ENCODE results near the gene LPAR1. TPM values are rescaled to one million over a fixed set of nuclear protein-coding genes. Genes with fewer than 3 reads are reported as not detected.

The LPAR1 gene
- total and polyA plus RNA-seq, 10 of the 15 experiments (the other 5 are each of a cell fraction or from before 2014, with no cell fraction given) = 3.3 to 12.9 (median 8.4) TPM

DNA sequence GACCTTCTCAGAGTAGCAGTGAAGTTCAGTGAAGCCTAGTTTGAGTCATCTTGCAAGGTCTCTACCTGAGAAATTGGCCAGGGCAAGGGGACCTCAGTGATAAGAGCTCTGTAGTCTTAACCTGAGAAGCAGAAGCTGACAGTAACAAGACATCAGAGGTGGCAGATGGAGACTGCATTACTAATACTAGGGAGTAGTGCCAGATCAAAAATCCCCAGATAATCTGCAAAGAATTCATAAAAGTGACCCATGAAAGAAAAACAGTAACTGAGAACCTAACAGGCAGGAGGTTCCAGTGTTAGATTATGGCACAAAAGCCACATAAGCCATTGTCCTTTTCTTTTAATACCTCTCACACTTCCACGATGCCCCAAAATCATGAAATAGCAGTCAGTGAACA lies 194.1 kb downstream of the LPAR1 start (continued):
- no peak for TF ChIP-seq ZZZ3 (IDR thresholded peaks at IDR 0.05; ENCODE audit: control insufficient read depth, insufficient read length, low read depth)
- no peak for TF ChIP-seq JUND (IDR thresholded peaks at IDR 0.05; ENCODE audit: low read depth, low read length)
- TF ChIP-seq GATAD2B (conservative IDR thresholded peaks at IDR 0.05; ENCODE audit: low read depth) = no peak
- TF ChIP-seq KAT2A (conservative IDR thresholded peaks at IDR 0.05; ENCODE audit: control insufficient read depth, low read depth, low read length) = no peak
- no peak for TF ChIP-seq EP300 (IDR thresholded peaks at IDR 0.05; ENCODE audit: borderline replicate concordance in 1 of 2, control insufficient read depth in 1 of 2, low read depth in 2 of 2, low read length in 2 of 2)
- TF ChIP-seq POLR2A (IDR thresholded peaks at IDR 0.05; ENCODE audit: low read depth, low read length) = no peak
- no peak for TF ChIP-seq CREB1 (IDR thresholded peaks at IDR 0.05; ENCODE audit: low read depth)

DNA sequence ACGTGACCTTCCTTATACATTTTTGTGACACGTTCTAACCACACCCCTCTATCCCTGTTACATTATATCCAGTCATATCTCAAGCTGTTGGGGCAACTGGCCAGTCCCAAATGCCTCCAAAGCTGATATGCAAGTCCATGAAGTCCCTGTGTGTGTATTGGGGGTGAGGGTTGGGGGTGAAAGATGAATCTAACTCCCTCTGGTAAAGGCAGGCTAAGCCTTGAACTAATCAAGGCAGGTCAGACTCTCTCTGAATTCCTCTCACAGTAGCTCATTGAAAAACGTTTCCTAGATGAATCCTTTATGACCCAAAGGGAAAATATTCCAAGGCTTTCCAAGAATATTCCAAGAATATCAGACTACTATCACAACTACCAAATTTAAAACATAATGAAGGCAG lies 195.3 kb downstream of the LPAR1 start:
- no peak overlapping the region for H3K9ac ChIP-seq (ENCODE audit: control insufficient read depth, insufficient read depth, low read length)
- ChIA-PET POLR2A (no interaction called here), SMC1A (ENCODE audit: uncharacterized antibody, unreplicated experiment) (interaction anchor here (1.1 to 1.4 kb wide), 4 partner anchors 13 to 32 kb away, joined by 3 read pairs; no protein-coding TSS in a partner anchor), CTCF (interaction anchor here (1.5 kb wide), 2 partner anchors 32 to 99 kb away, joined by 4 read pairs; no protein-coding TSS in a partner anchor), RAD21 (ENCODE audit: unreplicated experiment) (no interaction called here)
- H2AFZ ChIP-seq (ENCODE audit: control insufficient read depth, low read depth, low read length) = no peak overlapping the region
- no peak overlapping the region for H3K27ac ChIP-seq (ENCODE audit: control insufficient read depth, insufficient read depth)
- H4K20me1 ChIP-seq (ENCODE audit: control insufficient read depth, insufficient read depth) = no peaks in the 10 kb centered on the region
- no peak overlapping the region for H3K4me2 ChIP-seq (ENCODE audit: control insufficient read depth, insufficient read depth)
- no peaks in the 10 kb centered on the region for H3K27me3 ChIP-seq (replicated peaks in 1 of 2; ENCODE audit: control insufficient read depth in 2 of 2, insufficient read depth in 2 of 2, low read length in 1 of 2)
- H3K9me3 ChIP-seq (replicated peaks; ENCODE audit: control insufficient read depth, insufficient read depth, low read length) = no peaks in the 10 kb centered on the region
- in situ Hi-C loops (cut with MboI) = no loop called here
- intact Hi-C loops (cut with micrococcal nuclease; ENCODE audit: unreplicated experiment) = no loop called here
- H3K79me2 ChIP-seq (ENCODE audit: control insufficient read depth, insufficient read depth, low read length) = no peaks in the 10 kb centered on the region
- H3K36me3 ChIP-seq (ENCODE audit: control insufficient read depth in 2 of 2, insufficient read depth in 2 of 2, low read length in 1 of 2) = no peaks in the 10 kb centered on the region
- DNase-seq (ENCODE audit: low read depth, low spot score) = no peak
- no peak for ATAC-seq
- H3K4me3 ChIP-seq = no peak overlapping the region
- no TSS peak for BruUV-seq (replicated peaks)
- no peak for FAIRE-seq
- TF ChIP-seq PAX8 (IDR thresholded peaks at IDR 0.05) = no peak
- 2% methylated on average over 3 of the region's 3 CpGs for WGBS (ENCODE audit: insufficient coverage, insufficient replicate concordance, low lambda C conversion rate, missing lambda C conversion rate)
- no peaks in the 10 kb centered on the region for H3K4me1 ChIP-seq (ENCODE audit: control insufficient read depth, insufficient read depth, low read length)

All from GM12878 (cell line).